Panc1 (cell line): ENCODE measurements around the gene TTC29. TPM values are rescaled to one million over a fixed set of nuclear protein-coding genes. Genes with fewer than 3 reads are reported as not detected.

Experiments used
- ATAC-seq: fragments of 200-7000 bp; cut with Tn5 transposase; 2 replicates; pipeline ENCODE4 v1.9.1; 2020; ENCODE audit warnings: mild to moderate bottlenecking, moderate library complexity
- BruUV-seq: library from RNA; stranded (reverse); fragments of 400-500 nt; replicated peaks from 2 replicates; lab custom pipeline; 2021; lab: Mats Ljungman, UMichigan
- CTCF ChIA-PET: fragments of 300-600 bp; sonication (Branson Sonifier 250); formaldehyde crosslinking; loops from one replicate; lab custom pipeline; 2022; ENCODE audit warnings: antibody characterized with exemption; lab: Charles Lee
- POLR2A ChIA-PET: fragments of 300-600 bp; sonication (Branson Sonifier 250); formaldehyde crosslinking; loops from one replicate; lab custom pipeline; 2022; ENCODE audit warnings: antibody characterized with exemption; lab: Charles Lee
- DNase-seq: peaks from one replicate; pipeline ENCODE4 v3.0.0-alpha.2; 2010; ENCODE audit warnings: low read depth, low spot score
- H3K27ac ChIP-seq: 2 replicates; pipeline ENCODE4 v1.5.1; 2011; ENCODE audit warnings: mild to moderate bottlenecking, low read length, inconsistent platforms
- H3K27me3 ChIP-seq: fragments of 200-500 bp; sonication (Bioruptor generic); 2 replicates; pipeline ENCODE4 v1.6.0; 2014; ENCODE audit warnings: low read length, inconsistent platforms; ENCODE audit not compliant: control insufficient read depth, insufficient read depth
- H3K36me3 ChIP-seq: fragments of 200-500 bp; sonication (Bioruptor generic); 2 replicates; pipeline ENCODE4 v1.5.1; 2014; ENCODE audit warnings: inconsistent platforms, mild to moderate bottlenecking, low read length, moderate library complexity; ENCODE audit not compliant: control insufficient read depth, insufficient read depth
- H3K4me1 ChIP-seq: 2 replicates; pipeline ENCODE4 v1.5.1; 2011; ENCODE audit warnings: inconsistent platforms, mild to moderate bottlenecking, low read length, moderate library complexity; ENCODE audit not compliant: control insufficient read depth, insufficient read depth
- H3K4me3 ChIP-seq, 2 experiments: 2 replicates each; pipeline ENCODE4 v1.5.1; 2011 to 2012; ENCODE audit warnings: low read depth in 2 of 2, low read length in 2 of 2, mild to moderate bottlenecking in 2 of 2, inconsistent platforms in 1 of 2, moderate library complexity in 1 of 2
- H3K9me3 ChIP-seq: fragments of 200-500 bp; sonication (Bioruptor generic); 2 replicates; pipeline ENCODE4 v1.5.1; 2014; ENCODE audit warnings: low read depth, mild to moderate bottlenecking, inconsistent platforms, low read length, moderate library complexity; ENCODE audit not compliant: control insufficient read depth, insufficient read depth
- POLR2AphosphoS5 ChIP-seq: IDR thresholded peaks from 2 replicates; pipeline ENCODE4 v1.6.1; 2012; ENCODE audit warnings: mild to moderate bottlenecking, low read depth, low read length, moderate library complexity
- REST ChIP-seq, 2 experiments: IDR thresholded peaks; 2 replicates each; pipeline ENCODE4 v1.6.1; 2011 to 2012; ENCODE audit warnings: low read depth in 2 of 2, control low read depth in 1 of 2, low read length in 1 of 2, mild to moderate bottlenecking in 1 of 2, moderate library complexity in 1 of 2; ENCODE audit not compliant: insufficient read depth in 1 of 2
- SIN3A ChIP-seq: IDR thresholded peaks from 2 replicates; pipeline ENCODE4 v1.6.1; 2012; ENCODE audit warnings: low read depth, mild to moderate bottlenecking, low read length, moderate library complexity, borderline replicate concordance; ENCODE audit not compliant: insufficient read depth
- TCF7L2 ChIP-seq: IDR thresholded peaks from 2 replicates; pipeline ENCODE4 v1.6.1; 2011; ENCODE audit warnings: mild to moderate bottlenecking, low read depth, low read length, inconsistent platforms
- in situ Hi-C: cut with HindIII; loops from 2 replicates; pipeline ENCODE4 v1.10.0; 2016; ENCODE audit warnings: low sequenced_read_pairs, low pct_unique_long_range_greater_than_20kb
- intact Hi-C: fragments of 100-400 bp; cut with micrococcal nuclease; formaldehyde crosslinking; loops from one replicate; pipeline ENCODE4 v1.10.0; 2022; ENCODE audit not compliant: unreplicated experiment
- total RNA-seq: library from RNA; stranded (reverse); gene quantifications from one replicate; pipeline ENCODE4 v1.2.1, GENCODE V29; 2021; ENCODE audit not compliant: unreplicated experiment
- TF ChIP-seq, protein P1 (sequence below): fragments of 450-650 bp; IDR thresholded peaks from 2 replicates; pipeline ENCODE4 v1.5.1; 2017; ENCODE audit warnings: mild to moderate bottlenecking

TTC29 gene
- total RNA-seq, 1 experiment from 2014 or later, result not detected

- Histone ChIP-seq H3K27ac (no peak overlapping the region), H3K4me1 (no peaks in the 10 kb centered on the region), H3K9me3 (no peaks in the 10 kb centered on the region), H3K4me3 (no peak overlapping the region), H3K36me3 (no peaks in the 10 kb centered on the region), H3K27me3 (no peaks in the 10 kb centered on the region)
- DNase-seq (no peak), ATAC-seq (no peak)
- no peak for TF ChIP-seq REST (IDR thresholded peaks at IDR 0.05; ENCODE audit: insufficient read depth in 1 of 2, low read depth in 2 of 2, low read length in 1 of 2)
- TF ChIP-seq, protein P1, sequence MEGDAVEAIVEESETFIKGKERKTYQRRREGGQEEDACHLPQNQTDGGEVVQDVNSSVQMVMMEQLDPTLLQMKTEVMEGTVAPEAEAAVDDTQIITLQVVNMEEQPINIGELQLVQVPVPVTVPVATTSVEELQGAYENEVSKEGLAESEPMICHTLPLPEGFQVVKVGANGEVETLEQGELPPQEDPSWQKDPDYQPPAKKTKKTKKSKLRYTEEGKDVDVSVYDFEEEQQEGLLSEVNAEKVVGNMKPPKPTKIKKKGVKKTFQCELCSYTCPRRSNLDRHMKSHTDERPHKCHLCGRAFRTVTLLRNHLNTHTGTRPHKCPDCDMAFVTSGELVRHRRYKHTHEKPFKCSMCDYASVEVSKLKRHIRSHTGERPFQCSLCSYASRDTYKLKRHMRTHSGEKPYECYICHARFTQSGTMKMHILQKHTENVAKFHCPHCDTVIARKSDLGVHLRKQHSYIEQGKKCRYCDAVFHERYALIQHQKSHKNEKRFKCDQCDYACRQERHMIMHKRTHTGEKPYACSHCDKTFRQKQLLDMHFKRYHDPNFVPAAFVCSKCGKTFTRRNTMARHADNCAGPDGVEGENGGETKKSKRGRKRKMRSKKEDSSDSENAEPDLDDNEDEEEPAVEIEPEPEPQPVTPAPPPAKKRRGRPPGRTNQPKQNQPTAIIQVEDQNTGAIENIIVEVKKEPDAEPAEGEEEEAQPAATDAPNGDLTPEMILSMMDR, result no peak
- no peak for TF ChIP-seq SIN3A
- no peak for TF ChIP-seq POLR2AphosphoS5
- no peak for TF ChIP-seq TCF7L2
- BruUV-seq, result no TSS peak
- CTCF ChIA-PET, result no interaction called here
- in situ Hi-C loops (no loop called here), intact Hi-C loops (no loop called here)
- POLR2A ChIA-PET, result no interaction called here
Observed at GRCh38 chr4:146855761-146856160, 89.9 kb downstream of the TTC29 start.

GRCh38 chr4:146852360-146852759, 93.3 kb downstream of the TTC29 start:
- Histone ChIP-seq H3K9me3 (no peaks in the 10 kb centered on the region), H3K4me1 (no peaks in the 10 kb centered on the region), H3K36me3 (no peaks in the 10 kb centered on the region), H3K27me3 (no peaks in the 10 kb centered on the region), H3K27ac (no peak overlapping the region), H3K4me3 (no peak overlapping the region)
- ChIA-PET CTCF (no interaction called here), POLR2A (no interaction called here)
- TF ChIP-seq, protein P1, result no peak
- no peak for TF ChIP-seq TCF7L2
- TF ChIP-seq SIN3A, result no peak
- TF ChIP-seq POLR2AphosphoS5, result no peak
- no peak for TF ChIP-seq REST (IDR thresholded peaks at IDR 0.05; ENCODE audit: insufficient read depth in 1 of 2, low read depth in 2 of 2, low read length in 1 of 2)
- no peak for ATAC-seq
- no peak for DNase-seq
- in situ Hi-C loops, result no loop called here
- intact Hi-C loops, result no loop called here
- no TSS peak for BruUV-seq
